Endodermal cell (in vitro differentiated cells): ENCODE results near the gene ZNF365. TPM values are rescaled to one million over a fixed set of nuclear protein-coding genes. Genes with fewer than 3 reads are reported as not detected.

Experiments used
- DNase-seq: peaks from one replicate; pipeline ENCODE4 v3.0.0-alpha.2; 2017
- H3K27ac ChIP-seq: 2 replicates; pipeline ENCODE4 v1.5.1; 2013; ENCODE audit warnings: mild to moderate bottlenecking, low read depth, low read length, moderate library complexity
- H3K27me3 ChIP-seq: 2 replicates; pipeline ENCODE4 v1.6.1; 2013; ENCODE audit warnings: mild to moderate bottlenecking, low read length, moderate library complexity; ENCODE audit not compliant: insufficient read depth, control insufficient read depth, poor library complexity, severe bottlenecking
- H3K36me3 ChIP-seq: 2 replicates; pipeline ENCODE4 v1.7.0; 2013; ENCODE audit warnings: mild to moderate bottlenecking, low read length, moderate library complexity; ENCODE audit not compliant: control insufficient read depth, insufficient read depth
- H3K4me1 ChIP-seq: one replicate; pipeline ENCODE4 v1.7.0; 2013; ENCODE audit warnings: low read length; ENCODE audit not compliant: control insufficient read depth, insufficient read depth
- H3K4me3 ChIP-seq: 2 replicates; pipeline ENCODE4 v1.5.1; 2013; ENCODE audit warnings: mild to moderate bottlenecking, low read length, moderate library complexity
- H3K9ac ChIP-seq: 2 replicates; pipeline ENCODE4 v1.6.1; 2013; ENCODE audit warnings: mild to moderate bottlenecking, low read length, moderate library complexity; ENCODE audit not compliant: poor library complexity, severe bottlenecking; ENCODE audit errors: extremely low read depth
- H3K9me3 ChIP-seq: 2 replicates; pipeline ENCODE4 v1.6.1; 2013; ENCODE audit warnings: mild to moderate bottlenecking, low read length, moderate library complexity; ENCODE audit not compliant: control insufficient read depth
- H3K27ac Mint-ChIP-seq: 2 replicates; pipeline ENCODE4 v1.8.0; 2020; ENCODE audit warnings: mixed read lengths
- H3K27me3 Mint-ChIP-seq: 2 replicates; pipeline ENCODE4 v1.8.0; 2021; ENCODE audit warnings: mild to moderate bottlenecking, mixed read lengths; ENCODE audit not compliant: insufficient read depth
- H3K36me3 Mint-ChIP-seq: 2 replicates; pipeline ENCODE4 v1.8.0; 2020; ENCODE audit warnings: low read depth, mixed read lengths
- H3K4me1 Mint-ChIP-seq: 2 replicates; pipeline ENCODE4 v1.8.0; 2020; ENCODE audit warnings: mixed read lengths
- H3K4me3 Mint-ChIP-seq: 2 replicates; pipeline ENCODE4 v1.8.0; 2020; ENCODE audit warnings: mild to moderate bottlenecking, moderate library complexity, mixed read lengths
- H3K9me3 Mint-ChIP-seq: 2 replicates; pipeline ENCODE4 v1.8.0; 2020; ENCODE audit warnings: mild to moderate bottlenecking, mixed read lengths
- WGBS, 2 experiments: methylation state at CpG; one replicate each; pipeline versions ENCODE4 v1.1.5 to v1.1.7; 2013; ENCODE audit warnings: missing lambda C conversion rate in 2 of 2, mixed read lengths in 1 of 2; ENCODE audit not compliant: insufficient coverage in 1 of 2, insufficient read length in 1 of 2; 5-methylcytosine and 5-hydroxymethylcytosine counted together
- total RNA-seq, 2 donors: library from RNA; stranded (reverse); fragmentation: NEBNext Ultra II Directional in 1 of 2; extraction: Animal tissue kit (Norgen Biotek cat#: 25700) in 1 of 2; gene quantifications; 2 replicates in 1 of 2; 3 replicates in 1 of 2; pipeline ENCODE4 v1.2.1, GENCODE V29; 2021
- TF ChIP-seq, protein P1 (sequence below): fragments of 200-600 bp; sonication (generic); conservative IDR thresholded peaks from 2 replicates; pipeline ENCODE4 v1.5.0; 2021; ENCODE audit warnings: antibody characterized with exemption, mild to moderate bottlenecking

Gene ZNF365
- total RNA-seq, 2 donors from 2014 or later = 0.31 TPM; not detected in 1

- H3K27me3 ChIP-seq = peaks cover 55% of the 10 kb centered on the region
- no peaks in the 10 kb centered on the region for H3K4me1 Mint-ChIP-seq
- H3K27ac ChIP-seq = no peak overlapping the region
- no peak for DNase-seq
- peaks cover 43% of the 10 kb centered on the region for H3K27me3 Mint-ChIP-seq
- WGBS, 2 experiments = 29 to 47% methylated on average over 4 to 8 of the region's 8 CpGs
- peak overlapping the region; percentile 52 for H3K4me3 Mint-ChIP-seq
- TF ChIP-seq, protein P1, sequence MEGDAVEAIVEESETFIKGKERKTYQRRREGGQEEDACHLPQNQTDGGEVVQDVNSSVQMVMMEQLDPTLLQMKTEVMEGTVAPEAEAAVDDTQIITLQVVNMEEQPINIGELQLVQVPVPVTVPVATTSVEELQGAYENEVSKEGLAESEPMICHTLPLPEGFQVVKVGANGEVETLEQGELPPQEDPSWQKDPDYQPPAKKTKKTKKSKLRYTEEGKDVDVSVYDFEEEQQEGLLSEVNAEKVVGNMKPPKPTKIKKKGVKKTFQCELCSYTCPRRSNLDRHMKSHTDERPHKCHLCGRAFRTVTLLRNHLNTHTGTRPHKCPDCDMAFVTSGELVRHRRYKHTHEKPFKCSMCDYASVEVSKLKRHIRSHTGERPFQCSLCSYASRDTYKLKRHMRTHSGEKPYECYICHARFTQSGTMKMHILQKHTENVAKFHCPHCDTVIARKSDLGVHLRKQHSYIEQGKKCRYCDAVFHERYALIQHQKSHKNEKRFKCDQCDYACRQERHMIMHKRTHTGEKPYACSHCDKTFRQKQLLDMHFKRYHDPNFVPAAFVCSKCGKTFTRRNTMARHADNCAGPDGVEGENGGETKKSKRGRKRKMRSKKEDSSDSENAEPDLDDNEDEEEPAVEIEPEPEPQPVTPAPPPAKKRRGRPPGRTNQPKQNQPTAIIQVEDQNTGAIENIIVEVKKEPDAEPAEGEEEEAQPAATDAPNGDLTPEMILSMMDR = no peak
- H3K36me3 Mint-ChIP-seq = no peaks in the 10 kb centered on the region
- no peak overlapping the region for H3K9ac ChIP-seq
- H3K9me3 Mint-ChIP-seq = no peaks in the 10 kb centered on the region
- H3K9me3 ChIP-seq = no peaks in the 10 kb centered on the region
- peak overlapping the region; percentile 77 for H3K4me3 ChIP-seq
- no peaks in the 10 kb centered on the region for H3K36me3 ChIP-seq
- no peaks in the 10 kb centered on the region for H3K4me1 ChIP-seq
- no peak overlapping the region for H3K27ac Mint-ChIP-seq
These were observed 552 bp upstream of the ZNF365 start for GRCh38 chr10:62373639-62373994.

DNA sequence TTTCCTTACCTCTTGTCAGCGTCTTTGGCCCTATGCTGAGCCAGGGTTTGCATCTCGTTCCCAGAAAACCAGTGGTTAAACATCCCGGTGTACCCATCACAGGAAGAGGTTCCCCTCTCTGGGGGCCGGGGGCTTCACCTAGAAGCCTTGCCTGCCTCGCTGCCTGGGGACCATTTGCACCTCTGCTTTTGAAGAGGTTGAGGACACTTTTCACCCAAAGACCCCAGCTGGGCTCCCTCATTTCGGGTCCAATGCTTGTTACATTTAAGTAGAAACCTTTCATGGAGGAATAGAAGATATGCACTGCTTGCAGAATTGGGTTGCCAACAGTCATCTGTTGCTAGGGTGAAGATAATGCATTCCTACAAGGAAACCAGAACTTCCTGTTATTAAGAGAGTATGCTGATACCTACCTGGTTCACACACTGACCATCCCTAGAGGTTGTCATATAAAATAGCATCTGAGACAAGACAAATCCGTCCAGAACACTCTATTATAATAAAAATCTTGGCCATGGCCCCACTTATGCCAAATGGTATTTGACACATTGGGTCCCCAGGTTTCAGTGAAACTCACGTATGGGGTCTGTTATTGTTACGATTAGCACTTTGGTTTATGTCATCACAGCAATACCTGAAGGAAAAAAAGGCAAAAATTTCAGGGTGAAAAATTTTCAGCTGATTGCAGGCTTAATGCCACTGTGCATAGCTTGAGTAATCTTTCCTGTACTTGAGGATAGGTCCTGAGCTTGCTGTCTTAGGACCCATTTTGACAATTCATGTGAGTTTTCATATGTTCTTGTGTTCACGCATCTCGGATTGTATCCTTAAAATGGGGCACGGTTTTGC, 917 bp downstream of the ZNF365 start:
- no peaks in the 10 kb centered on the region for H3K9me3 ChIP-seq
- TF ChIP-seq, protein P1 = no peak
- no peak overlapping the region for H3K27ac ChIP-seq
- DNase-seq = no peak
- no peaks in the 10 kb centered on the region for H3K9me3 Mint-ChIP-seq
- no peak overlapping the region for H3K9ac ChIP-seq
- H3K27me3 Mint-ChIP-seq = peaks cover 43% of the 10 kb centered on the region
- peaks cover 55% of the 10 kb centered on the region for H3K27me3 ChIP-seq
- no peaks in the 10 kb centered on the region for H3K4me1 Mint-ChIP-seq
- no peaks in the 10 kb centered on the region for H3K4me1 ChIP-seq
- H3K4me3 ChIP-seq = peak overlapping the region; percentile 77
- H3K4me3 Mint-ChIP-seq = peak overlapping the region; percentile 52
- H3K36me3 Mint-ChIP-seq = no peaks in the 10 kb centered on the region
- no peaks in the 10 kb centered on the region for H3K36me3 ChIP-seq
- WGBS, 2 experiments = 83 to 95% methylated on average over 4 to 12 of the region's 12 CpGs
- no peak overlapping the region for H3K27ac Mint-ChIP-seq

- peaks cover 43% of the 10 kb centered on the region for H3K27me3 Mint-ChIP-seq
- H3K9me3 ChIP-seq = no peaks in the 10 kb centered on the region
- no peak overlapping the region for H3K27ac ChIP-seq
- H3K9me3 Mint-ChIP-seq = no peaks in the 10 kb centered on the region
- no peaks in the 10 kb centered on the region for H3K36me3 ChIP-seq
- no peak overlapping the region for H3K4me3 ChIP-seq
- H3K4me3 Mint-ChIP-seq = no peak overlapping the region
- H3K36me3 Mint-ChIP-seq = no peaks in the 10 kb centered on the region
- H3K27ac Mint-ChIP-seq = no peak overlapping the region
- peaks cover 55% of the 10 kb centered on the region for H3K27me3 ChIP-seq
- H3K4me1 Mint-ChIP-seq = no peaks in the 10 kb centered on the region
- WGBS, 2 experiments = 92 to 95% methylated on average over 16 to 20 of the region's 21 CpGs
- H3K9ac ChIP-seq = no peak overlapping the region
- DNase-seq = no peak
- TF ChIP-seq, protein P1 = no peak
- no peaks in the 10 kb centered on the region for H3K4me1 ChIP-seq
These were observed 2.2 kb downstream of the ZNF365 start for GRCh38 chr10:62376071-62377025.
